ENCODE results near the gene MT1G. TPM values are rescaled to one million over a fixed set of nuclear protein-coding genes. Genes with fewer than 3 reads are reported as not detected.

The MT1G gene
- polyA plus RNA-seq, 1 donor (not counting 4 experiments of a cell fraction or from before 2014, with no cell fraction given) = 9.8 TPM

GRCh38 chr16:56629531-56629930, 38.3 kb downstream of the MT1G start:
- Histone ChIP-seq H3K9me1 (ENCODE audit: control insufficient read depth, extremely low read depth, insufficient read depth, low read length) (no peaks in the 10 kb centered on the region), H3K9me3 (ENCODE audit: control insufficient read depth, low read depth, low read length) (no peaks in the 10 kb centered on the region), H3K4me2 (ENCODE audit: control insufficient read depth, extremely low read depth, insufficient read depth, low read depth, low read length) (no peak overlapping the region), H3K36me3 (ENCODE audit: control insufficient read depth in 2 of 2, extremely low read depth in 1 of 2, insufficient read depth in 2 of 2, low read length in 2 of 2) (no peaks in the 10 kb centered on the region), H2AFZ (ENCODE audit: control insufficient read depth, low read length) (no peak overlapping the region), H4K20me1 (ENCODE audit: control insufficient read depth, extremely low read depth, insufficient read depth, low read length) (peaks cover 3% of the 10 kb centered on the region), H3K9ac (ENCODE audit: control insufficient read depth, extremely low read depth, insufficient read depth, low read length) (no peak overlapping the region), H3K4me3 (ENCODE audit: control insufficient read depth in 2 of 3, extremely low read depth in 1 of 3, insufficient read depth in 2 of 3, low read depth in 1 of 3, low read length in 3 of 3) (no peak overlapping the region), H3K27me3 (ENCODE audit: control insufficient read depth, extremely low read depth, insufficient read depth, low read length) (peaks cover 19% of the 10 kb centered on the region), H3K27ac (ENCODE audit: control insufficient read depth, insufficient read depth, low read length) (no peak overlapping the region), H3K79me2 (ENCODE audit: control insufficient read depth, insufficient read depth, low read length) (peaks cover 9% of the 10 kb centered on the region), H3K4me1 (ENCODE audit: control insufficient read depth, extremely low read depth, insufficient read depth, low read length) (peaks cover 14% of the 10 kb centered on the region)
- dilution Hi-C loops (cut with MboI; ENCODE audit: extremely low pct_ligation_motif_present, low sequenced_read_pairs) = no loop called here
- DNase-seq (ENCODE audit: low read depth, low spot score) (no peak), FAIRE-seq (no peak)
- TF ChIP-seq CTCF (optimal IDR thresholded peaks at IDR 0.05 in 1 of 3, IDR thresholded peaks at IDR 0.05 in 1 of 3, conservative IDR thresholded peaks at IDR 0.05 in 1 of 3; ENCODE audit: extremely low read depth in 1 of 3, insufficient read depth in 2 of 3, low read length in 3 of 3) (no peak), EZH2 (IDR thresholded peaks at IDR 0.05; ENCODE audit: low read length) (no peak)

- DNase-seq (ENCODE audit: low read depth, low spot score) (no peak), FAIRE-seq (no peak)
- Histone ChIP-seq H3K4me3 (ENCODE audit: control insufficient read depth in 2 of 3, extremely low read depth in 1 of 3, insufficient read depth in 2 of 3, low read depth in 1 of 3, low read length in 3 of 3) (no peak overlapping the region), H4K20me1 (ENCODE audit: control insufficient read depth, extremely low read depth, insufficient read depth, low read length) (peaks cover 3% of the 10 kb centered on the region), H3K79me2 (ENCODE audit: control insufficient read depth, insufficient read depth, low read length) (peaks cover 9% of the 10 kb centered on the region), H3K27ac (ENCODE audit: control insufficient read depth, insufficient read depth, low read length) (no peak overlapping the region), H3K4me2 (ENCODE audit: control insufficient read depth, extremely low read depth, insufficient read depth, low read depth, low read length) (no peak overlapping the region), H3K36me3 (ENCODE audit: control insufficient read depth in 2 of 2, extremely low read depth in 1 of 2, insufficient read depth in 2 of 2, low read length in 2 of 2) (no peaks in the 10 kb centered on the region), H3K9me3 (ENCODE audit: control insufficient read depth, low read depth, low read length) (no peaks in the 10 kb centered on the region), H3K4me1 (ENCODE audit: control insufficient read depth, extremely low read depth, insufficient read depth, low read length) (peaks cover 14% of the 10 kb centered on the region), H3K9ac (ENCODE audit: control insufficient read depth, extremely low read depth, insufficient read depth, low read length) (no peak overlapping the region), H2AFZ (ENCODE audit: control insufficient read depth, low read length) (no peak overlapping the region), H3K27me3 (ENCODE audit: control insufficient read depth, extremely low read depth, insufficient read depth, low read length) (peaks cover 19% of the 10 kb centered on the region), H3K9me1 (ENCODE audit: control insufficient read depth, extremely low read depth, insufficient read depth, low read length) (no peaks in the 10 kb centered on the region)
- TF ChIP-seq CTCF (optimal IDR thresholded peaks at IDR 0.05 in 1 of 3, IDR thresholded peaks at IDR 0.05 in 1 of 3, conservative IDR thresholded peaks at IDR 0.05 in 1 of 3; ENCODE audit: extremely low read depth in 1 of 3, insufficient read depth in 2 of 3, low read length in 3 of 3) = no peak
- TF ChIP-seq EZH2 (IDR thresholded peaks at IDR 0.05; ENCODE audit: low read length) = no peak
- dilution Hi-C loops (cut with MboI; ENCODE audit: extremely low pct_ligation_motif_present, low sequenced_read_pairs) = no loop called here
Measured at GRCh38 chr16:56628486-56629350, 39.1 kb downstream of the MT1G start.
